SW480 (cell line): ENCODE measurements around the gene EDN2.

ENCODE experiments used
- DNase-seq: peaks from one replicate; pipeline ENCODE4 v3.0.0-alpha.2; 2016; ENCODE audit warnings: low spot score

Gene EDN2

DNA sequence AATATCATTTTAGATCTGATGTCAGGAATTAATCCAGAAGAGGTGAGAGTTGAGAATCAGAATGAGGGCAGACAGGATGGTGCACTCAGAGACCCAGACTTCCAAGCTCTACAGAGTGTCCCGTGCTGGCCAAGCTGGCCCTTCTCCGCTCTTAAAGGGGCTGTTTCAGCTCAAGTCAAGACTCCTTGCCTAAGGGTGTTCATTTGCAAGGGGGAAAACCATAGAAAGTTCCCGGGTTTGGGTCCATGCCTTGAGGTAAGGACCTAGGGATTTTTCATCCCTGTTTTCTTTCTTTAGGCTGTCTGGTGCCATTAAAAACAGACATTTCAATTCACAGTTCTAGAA, 47.5 kb downstream of the EDN2 start:
- DNase-seq = no peak

- DNase-seq = peak; percentile 54
Measured at GRCh38 chr1:41436281-41437010, 48.0 kb downstream of the EDN2 start.

- peak; percentile 51 for DNase-seq
Measured at GRCh38 chr1:41435570-41436178, 48.8 kb downstream of the EDN2 start.

DNA sequence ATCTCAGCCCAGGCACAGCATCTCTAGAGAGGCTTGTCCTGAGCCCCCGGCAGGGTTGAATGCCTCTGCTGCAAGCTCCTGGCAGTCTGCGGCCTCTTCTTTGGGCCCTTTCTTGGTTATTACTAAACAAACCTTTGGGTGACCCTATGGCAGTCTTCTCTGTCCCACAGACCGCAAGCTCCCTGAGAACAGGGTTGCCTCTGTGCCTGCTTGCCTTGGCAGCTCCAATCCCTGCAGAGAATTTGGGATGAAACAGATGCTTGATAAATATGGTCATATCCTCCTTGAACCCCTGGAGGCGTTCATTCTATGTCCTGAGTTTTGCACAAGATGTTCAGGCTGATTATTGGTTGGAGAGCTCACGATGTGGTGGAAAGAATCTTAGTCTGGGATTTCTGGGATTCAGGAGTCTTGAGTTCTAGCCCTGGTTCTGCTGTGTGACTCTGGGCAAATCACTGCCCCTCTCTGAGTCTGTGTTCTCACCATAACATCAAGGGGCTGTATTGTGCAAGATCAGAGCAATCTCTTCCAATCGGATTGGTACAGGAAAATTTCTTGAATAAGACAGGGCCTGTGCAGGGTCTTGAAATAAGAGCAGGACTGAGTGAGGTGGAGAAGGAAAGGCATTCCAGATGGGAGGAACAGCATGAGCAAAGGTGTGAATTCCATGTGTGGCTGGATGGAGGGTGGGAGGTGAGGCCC, 49.6 kb downstream of the EDN2 start:
- DNase-seq = no peak

GRCh38 chr1:41434306-41434705, 50.2 kb downstream of the EDN2 start:
- DNase-seq = no peak

DNA sequence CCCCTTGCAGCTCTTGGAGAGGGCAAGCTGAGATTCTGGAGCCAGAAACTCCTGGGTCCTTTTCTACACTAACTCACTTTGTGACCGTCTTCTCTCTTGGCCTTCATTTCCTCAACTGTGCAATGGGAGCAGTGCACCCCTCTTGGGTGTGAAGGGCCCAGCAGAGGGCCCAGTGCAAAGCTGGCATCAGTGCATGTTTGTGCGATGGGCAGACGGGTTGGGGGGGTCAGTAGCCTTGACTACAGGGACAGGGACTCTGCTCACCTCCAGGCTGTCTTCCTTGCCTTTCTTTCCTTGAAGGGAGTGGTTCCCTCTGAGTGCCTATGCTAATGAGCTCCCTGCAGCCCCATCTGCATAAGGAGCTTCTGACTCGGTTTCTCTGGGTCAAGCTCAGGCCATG, 51.0 kb downstream of the EDN2 start:
- no peak for DNase-seq

GRCh38 chr1:41432481-41433280, 51.8 kb downstream of the EDN2 start:
- peak; percentile 95 for DNase-seq

GRCh38 chr1:41431490-41432350, 52.8 kb downstream of the EDN2 start:
- no peak for DNase-seq

DNA sequence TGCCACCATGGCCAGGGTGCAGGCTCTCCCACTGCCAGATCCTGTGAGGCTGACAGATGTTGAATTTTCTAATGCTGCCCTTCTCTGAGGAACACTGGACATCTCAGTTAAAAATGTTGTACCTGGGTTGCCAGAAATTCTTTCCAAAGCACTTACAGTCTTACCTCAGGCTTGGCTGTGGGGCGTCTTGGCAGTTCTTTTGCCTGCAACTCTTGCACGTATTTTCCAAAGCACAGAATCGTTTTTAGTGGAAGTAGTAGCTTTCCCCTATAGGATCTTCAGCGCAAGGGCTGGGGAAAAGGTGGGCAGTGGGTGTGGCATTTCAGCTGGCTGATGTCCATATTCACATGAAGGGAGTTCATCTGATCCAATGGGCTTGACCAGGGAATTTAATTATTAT, 53.9 kb downstream of the EDN2 start:
- no peak for DNase-seq

DNA sequence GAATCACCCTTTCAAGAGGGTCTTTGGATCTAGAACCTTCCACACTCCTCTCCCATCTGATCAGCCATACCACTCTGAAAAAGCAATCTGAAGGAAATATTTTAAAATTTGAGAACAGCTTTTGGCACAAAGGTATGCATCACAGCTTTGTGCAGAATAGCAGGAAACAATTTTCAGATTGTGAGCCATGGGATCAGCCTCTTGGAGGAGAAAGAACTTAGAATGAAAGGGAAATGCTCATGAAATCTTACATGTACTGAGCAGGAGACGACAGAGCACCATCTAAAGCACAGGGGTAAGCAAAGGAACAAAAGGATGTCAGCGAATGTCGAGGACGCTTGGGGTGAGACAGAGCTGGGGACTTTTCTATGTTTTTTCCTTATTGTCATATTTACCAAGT, 54.4 kb downstream of the EDN2 start:
- DNase-seq = no peak

- no peak for DNase-seq
Measured at GRCh38 chr1:41429641-41430035, 54.8 kb downstream of the EDN2 start.
